ENCODE data around the gene SDK1.

The SDK1 gene

GRCh38 chr7:3780016-3780415, 479.0 kb downstream of the SDK1 start:
- H3K9me3 ChIP-seq (ENCODE audit: severe bottlenecking) = peaks cover 5% of the 10 kb centered on the region
- no peaks in the 10 kb centered on the region for H3K4me1 ChIP-seq (ENCODE audit: insufficient read depth, poor library complexity, severe bottlenecking)
- TF ChIP-seq CTCF (IDR thresholded peaks at IDR 0.05; ENCODE audit: poor library complexity, severe bottlenecking) = no peak
- H3K36me3 ChIP-seq (ENCODE audit: low read depth) = no peaks in the 10 kb centered on the region
- no peak for DNase-seq (ENCODE audit: low spot score)
- H3K4me3 ChIP-seq (ENCODE audit: severe bottlenecking) = no peak overlapping the region
- H3K27me3 ChIP-seq (ENCODE audit: insufficient read depth, poor library complexity, severe bottlenecking) = no peaks in the 10 kb centered on the region
- H3K27ac ChIP-seq (ENCODE audit: poor library complexity, severe bottlenecking) = no peak overlapping the region
- no peak for ATAC-seq (ENCODE audit: low read depth)

- H3K9me3 ChIP-seq (ENCODE audit: severe bottlenecking) = peaks cover 5% of the 10 kb centered on the region
- DNase-seq (ENCODE audit: low spot score) (no peak), ATAC-seq (ENCODE audit: low read depth) (no peak)
- H3K4me1 ChIP-seq (ENCODE audit: insufficient read depth, poor library complexity, severe bottlenecking) = no peaks in the 10 kb centered on the region
- no peak overlapping the region for H3K27ac ChIP-seq (ENCODE audit: poor library complexity, severe bottlenecking)
- H3K27me3 ChIP-seq (ENCODE audit: insufficient read depth, poor library complexity, severe bottlenecking) = no peaks in the 10 kb centered on the region
- H3K36me3 ChIP-seq (ENCODE audit: low read depth) = no peaks in the 10 kb centered on the region
- H3K4me3 ChIP-seq (ENCODE audit: severe bottlenecking) = no peak overlapping the region
- TF ChIP-seq CTCF (IDR thresholded peaks at IDR 0.05; ENCODE audit: poor library complexity, severe bottlenecking) = no peak
These were observed 479.5 kb downstream of the SDK1 start for GRCh38 chr7:3780525-3780924.

GRCh38 chr7:3781607-3782006, 480.6 kb downstream of the SDK1 start:
- no peak overlapping the region for H3K4me3 ChIP-seq (ENCODE audit: severe bottlenecking)
- no peaks in the 10 kb centered on the region for H3K4me1 ChIP-seq (ENCODE audit: insufficient read depth, poor library complexity, severe bottlenecking)
- no peak for DNase-seq (ENCODE audit: low spot score)
- ATAC-seq (ENCODE audit: low read depth) = no peak
- no peak overlapping the region for H3K27ac ChIP-seq (ENCODE audit: poor library complexity, severe bottlenecking)
- peaks cover 5% of the 10 kb centered on the region for H3K9me3 ChIP-seq (ENCODE audit: severe bottlenecking)
- no peak for TF ChIP-seq CTCF (IDR thresholded peaks at IDR 0.05; ENCODE audit: poor library complexity, severe bottlenecking)
- no peaks in the 10 kb centered on the region for H3K36me3 ChIP-seq (ENCODE audit: low read depth)
- no peaks in the 10 kb centered on the region for H3K27me3 ChIP-seq (ENCODE audit: insufficient read depth, poor library complexity, severe bottlenecking)

GRCh38 chr7:3787717-3788264, 486.7 kb downstream of the SDK1 start:
- no peak overlapping the region for H3K27ac ChIP-seq (ENCODE audit: poor library complexity, severe bottlenecking)
- TF ChIP-seq CTCF (IDR thresholded peaks at IDR 0.05; ENCODE audit: poor library complexity, severe bottlenecking) = no peak
- no peaks in the 10 kb centered on the region for H3K4me1 ChIP-seq (ENCODE audit: insufficient read depth, poor library complexity, severe bottlenecking)
- H3K36me3 ChIP-seq (ENCODE audit: low read depth) = no peaks in the 10 kb centered on the region
- H3K9me3 ChIP-seq (ENCODE audit: severe bottlenecking) = no peaks in the 10 kb centered on the region
- no peak for DNase-seq (ENCODE audit: low spot score)
- H3K27me3 ChIP-seq (ENCODE audit: insufficient read depth, poor library complexity, severe bottlenecking) = no peaks in the 10 kb centered on the region
- ATAC-seq (ENCODE audit: low read depth) = no peak
- no peak overlapping the region for H3K4me3 ChIP-seq (ENCODE audit: severe bottlenecking)

GRCh38 chr7:3790803-3791202, 489.8 kb downstream of the SDK1 start:
- TF ChIP-seq CTCF (IDR thresholded peaks at IDR 0.05; ENCODE audit: poor library complexity, severe bottlenecking) = no peak
- no peaks in the 10 kb centered on the region for H3K36me3 ChIP-seq (ENCODE audit: low read depth)
- H3K27ac ChIP-seq (ENCODE audit: poor library complexity, severe bottlenecking) = no peak overlapping the region
- H3K9me3 ChIP-seq (ENCODE audit: severe bottlenecking) = no peaks in the 10 kb centered on the region
- no peaks in the 10 kb centered on the region for H3K27me3 ChIP-seq (ENCODE audit: insufficient read depth, poor library complexity, severe bottlenecking)
- no peak overlapping the region for H3K4me3 ChIP-seq (ENCODE audit: severe bottlenecking)
- no peaks in the 10 kb centered on the region for H3K4me1 ChIP-seq (ENCODE audit: insufficient read depth, poor library complexity, severe bottlenecking)
- DNase-seq (ENCODE audit: low spot score) (no peak), ATAC-seq (ENCODE audit: low read depth) (no peak)

Measured in RWPE2 (cell line).